Trophoblast cell (in vitro differentiated cells and primary cell): ENCODE data around the gene REN.

ENCODE experiments used
- DNase-seq, 2 donors: peaks; one replicate each; pipeline ENCODE4 v3.0.0-alpha.2; 2016
- H2AFZ ChIP-seq: 2 replicates; pipeline ENCODE4 v1.6.1; 2013; ENCODE audit warnings: low read length, moderate library complexity, mild to moderate bottlenecking; ENCODE audit not compliant: insufficient read depth, poor library complexity
- H2AK5ac ChIP-seq: 2 replicates; pipeline ENCODE4 v1.6.1; 2013; ENCODE audit warnings: mild to moderate bottlenecking, low read length
- H2BK120ac ChIP-seq: 2 replicates; pipeline ENCODE4 v1.6.1; 2013; ENCODE audit warnings: low read length, mild to moderate bottlenecking, moderate library complexity; ENCODE audit not compliant: insufficient read depth, poor library complexity
- H2BK12ac ChIP-seq: 2 replicates; pipeline ENCODE4 v1.6.1; 2013; ENCODE audit warnings: mild to moderate bottlenecking, low read length, moderate library complexity
- H2BK5ac ChIP-seq: 2 replicates; pipeline ENCODE4 v1.6.1; 2013; ENCODE audit warnings: low read length, low read depth, moderate library complexity, mild to moderate bottlenecking; ENCODE audit not compliant: poor library complexity
- H3K14ac ChIP-seq: 2 replicates; pipeline ENCODE4 v1.6.1; 2013; ENCODE audit warnings: mild to moderate bottlenecking, low read length
- H3K18ac ChIP-seq: 2 replicates; pipeline ENCODE4 v1.6.1; 2013; ENCODE audit warnings: mild to moderate bottlenecking, low read length
- H3K23ac ChIP-seq: 2 replicates; pipeline ENCODE4 v1.6.1; 2013; ENCODE audit warnings: low read length
- H3K27ac ChIP-seq: 2 replicates; pipeline ENCODE4 v1.5.1; 2013; ENCODE audit warnings: low read depth, mild to moderate bottlenecking, inconsistent platforms, low read length, moderate library complexity
- H3K27me3 ChIP-seq: 2 replicates; pipeline ENCODE4 v1.6.1; 2013; ENCODE audit warnings: inconsistent platforms, mild to moderate bottlenecking, low read length, moderate library complexity; ENCODE audit not compliant: insufficient read depth
- H3K36me3 ChIP-seq, 2 experiments: 1 replicate in 1 of 2; 2 replicates in 1 of 2; pipeline ENCODE4 v1.6.1; 2013; ENCODE audit warnings: low read length in 2 of 2, mild to moderate bottlenecking in 2 of 2, moderate library complexity in 1 of 2; ENCODE audit not compliant: insufficient read depth in 2 of 2, control insufficient read depth in 1 of 2
- H3K4ac ChIP-seq: 2 replicates; pipeline ENCODE4 v1.6.1; 2013; ENCODE audit warnings: low read depth, mild to moderate bottlenecking, low read length, moderate library complexity
- H3K4me1 ChIP-seq, 2 experiments: 1 replicate in 1 of 2; 2 replicates in 1 of 2; pipeline ENCODE4 v1.6.1; 2013; ENCODE audit warnings: low read length in 2 of 2, mild to moderate bottlenecking in 2 of 2, moderate library complexity in 1 of 2; ENCODE audit not compliant: insufficient read depth in 2 of 2, control insufficient read depth in 1 of 2
- H3K4me2 ChIP-seq: 2 replicates; pipeline ENCODE4 v1.6.1; 2013; ENCODE audit warnings: inconsistent platforms, mild to moderate bottlenecking, low read length, moderate library complexity
- H3K4me3 ChIP-seq: 2 replicates; pipeline ENCODE4 v1.5.1; 2013; ENCODE audit warnings: mild to moderate bottlenecking, low read depth, low read length, inconsistent platforms
- H3K79me1 ChIP-seq: one replicate; pipeline ENCODE4 v1.6.1; 2013; ENCODE audit warnings: low read length
- H3K79me2 ChIP-seq: 2 replicates; pipeline ENCODE4 v1.6.1; 2013; ENCODE audit warnings: low read length, mild to moderate bottlenecking; ENCODE audit not compliant: control insufficient read depth, insufficient read depth, poor library complexity
- H3K9ac ChIP-seq: 2 replicates; pipeline ENCODE4 v1.6.1; 2013; ENCODE audit warnings: mild to moderate bottlenecking, low read length
- H3K9me3 ChIP-seq: 2 replicates; pipeline ENCODE4 v1.6.1; 2013; ENCODE audit warnings: low read depth, mild to moderate bottlenecking, control low read depth, inconsistent platforms, low read length; ENCODE audit not compliant: insufficient read depth
- H4K12ac ChIP-seq: 2 replicates; pipeline ENCODE4 v1.6.1; 2013; ENCODE audit warnings: low read depth, mild to moderate bottlenecking, low read length, moderate library complexity
- H4K8ac ChIP-seq: 2 replicates; pipeline ENCODE4 v1.6.1; 2013; ENCODE audit warnings: low read depth, mild to moderate bottlenecking, low read length, moderate library complexity
- H4K91ac ChIP-seq: one replicate; pipeline ENCODE4 v1.6.1; 2013; ENCODE audit warnings: low read depth, mild to moderate bottlenecking, low read length, moderate library complexity
- WGBS: extraction: QIAGEN DNeasy Blood & Tissue Kit; methylation state at CpG from one replicate; pipeline ENCODE4 v1.1.7; 2013; ENCODE audit warnings: missing lambda C conversion rate; ENCODE audit not compliant: insufficient read length, insufficient coverage; ENCODE audit errors: extremely low coverage; 5-methylcytosine and 5-hydroxymethylcytosine counted together

The REN gene

GRCh38 chr1:204198348-204199340 is 32.5 kb upstream of the REN start:
- peaks cover 18% of the 10 kb centered on the region for H3K79me1 ChIP-seq
- peaks cover 2% of the 10 kb centered on the region for H3K79me2 ChIP-seq
- peaks cover 26 to 30% of the 10 kb centered on the region in 2 experiments for H3K4me1 ChIP-seq
- H3K18ac ChIP-seq, result peak overlapping the region; percentile 45
- peak overlapping the region; percentile 25 for H3K4me2 ChIP-seq
- H3K9ac ChIP-seq, result no peak overlapping the region
- peak overlapping the region; percentile 66 for H2AFZ ChIP-seq
- no peaks in the 10 kb centered on the region for H3K27me3 ChIP-seq
- no peak overlapping the region for H3K4me3 ChIP-seq
- H3K36me3 ChIP-seq, result no peaks in the 10 kb centered on the region
- H2BK120ac ChIP-seq, result peak overlapping the region; percentile 87
- peak overlapping the region; percentile 80 for H2BK12ac ChIP-seq
- peaks cover 5% of the 10 kb centered on the region for H3K9me3 ChIP-seq
- H3K4ac ChIP-seq, result peak overlapping the region; percentile 47
- DNase-seq, result peak; percentile 91 to 93
- H4K91ac ChIP-seq, result peak overlapping the region; percentile 80
- H3K23ac ChIP-seq, result no peak overlapping the region
- H4K8ac ChIP-seq, result peak overlapping the region; percentile 83
- H4K12ac ChIP-seq, result peak overlapping the region; percentile 70
- WGBS, result no CpG with 5 or more reads among the region's 18 CpGs
- peak overlapping the region; percentile 70 for H2AK5ac ChIP-seq
- H3K27ac ChIP-seq, result peak overlapping the region; percentile 83
- H3K14ac ChIP-seq, result peak overlapping the region; percentile 60
- H2BK5ac ChIP-seq, result peak overlapping the region; percentile 80

DNA sequence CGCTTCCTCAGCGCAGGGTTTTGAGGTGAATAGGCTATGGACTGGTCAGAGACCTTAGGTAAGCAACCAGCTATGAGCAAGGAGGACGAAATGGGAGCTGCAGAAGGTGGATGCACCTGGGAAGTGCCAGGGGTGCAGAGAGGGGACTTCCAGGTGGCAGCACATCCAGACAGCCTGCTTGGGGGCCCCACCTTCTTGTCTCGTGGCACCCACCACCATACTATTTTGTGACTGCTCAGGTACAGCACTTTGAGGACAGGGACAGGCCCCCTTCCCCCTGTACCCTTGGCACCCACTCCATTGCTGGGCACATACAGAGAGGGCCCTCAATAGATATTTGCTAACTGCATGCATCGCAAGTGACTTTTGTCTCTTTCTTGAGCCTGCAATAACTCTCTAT is 30.9 kb upstream of the REN start:
- no peaks in the 10 kb centered on the region for H3K36me3 ChIP-seq
- no peak overlapping the region for H3K4me3 ChIP-seq
- H2BK120ac ChIP-seq, result no peak overlapping the region
- H3K4ac ChIP-seq, result no peak overlapping the region
- no peak overlapping the region for H4K91ac ChIP-seq
- H2AK5ac ChIP-seq, result peak overlapping the region; percentile 31
- no CpG with 5 or more reads among the region's 5 CpGs for WGBS
- no peak overlapping the region for H3K14ac ChIP-seq
- no peak overlapping the region for H2AFZ ChIP-seq
- no peak overlapping the region for H3K27ac ChIP-seq
- peaks cover 2% of the 10 kb centered on the region for H3K79me2 ChIP-seq
- no peak overlapping the region for H3K4me2 ChIP-seq
- H2BK5ac ChIP-seq, result no peak overlapping the region
- peaks cover 5% of the 10 kb centered on the region for H3K9me3 ChIP-seq
- no peak overlapping the region for H4K12ac ChIP-seq
- H3K18ac ChIP-seq, result no peak overlapping the region
- H3K9ac ChIP-seq, result no peak overlapping the region
- DNase-seq, result no peak
- peak overlapping the region; percentile 26 for H2BK12ac ChIP-seq
- H3K27me3 ChIP-seq, result no peaks in the 10 kb centered on the region
- H3K23ac ChIP-seq, result no peak overlapping the region
- no peak overlapping the region for H4K8ac ChIP-seq
- peaks cover 23 to 30% of the 10 kb centered on the region in 2 experiments for H3K4me1 ChIP-seq
- H3K79me1 ChIP-seq, result peaks cover 18% of the 10 kb centered on the region

DNA sequence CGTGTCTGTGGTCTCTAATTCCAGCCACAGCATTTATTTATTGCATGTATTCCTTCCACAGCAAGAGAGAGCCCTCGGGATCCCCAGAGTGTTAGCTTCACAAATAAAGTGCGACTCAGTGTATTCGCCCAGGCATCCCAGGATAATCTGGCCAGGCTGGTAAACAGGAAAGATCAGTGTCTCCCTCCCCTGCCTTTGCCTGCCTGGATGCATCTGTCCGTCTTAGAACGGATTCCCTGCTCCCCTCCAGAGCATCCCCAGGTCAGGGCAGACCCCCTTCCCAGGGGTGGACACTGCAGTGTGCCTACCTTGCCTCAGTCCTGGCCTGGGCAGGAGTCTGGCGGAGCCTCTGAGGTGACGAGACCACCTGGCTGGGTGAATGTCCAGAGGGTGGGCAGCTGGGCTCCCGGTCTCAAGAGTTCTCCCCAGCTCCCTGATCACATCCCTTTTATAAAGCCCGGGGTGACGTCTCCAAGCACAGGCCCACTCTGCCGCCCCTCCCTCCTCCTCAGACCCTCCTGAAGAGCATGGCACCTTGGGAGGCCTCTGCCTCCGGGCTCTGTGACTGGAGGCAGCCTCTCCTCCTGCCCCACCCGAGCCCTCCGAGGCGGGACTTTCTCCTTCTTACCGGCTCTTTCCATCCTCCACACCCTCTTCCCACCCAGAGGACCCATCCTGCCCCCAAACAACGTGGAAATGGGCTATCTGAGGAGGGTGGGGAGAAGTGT is 30.1 kb upstream of the REN start, which contains the start of gene KISS1:
Gene KISS1, minus strand, starts transcription at position 424 of the 728 bp plus-strand sequence. CDS start 3,615 bp downstream, outside the sequence.
- Histone ChIP-seq H3K4me2 (no peak within 1 kb of the TSS), H2BK120ac (no peak within 1 kb of the TSS), H3K27ac (no peak within 1 kb of the TSS), H3K14ac (peak within 1 kb of the TSS; percentile 18), H3K79me1 (peaks cover 18% of the 10 kb centered on the region), H3K23ac (peak within 1 kb of the TSS; percentile 55), H3K9me3 (peaks cover 5% of the 10 kb centered on the region), H3K4me1 (peaks cover 23 to 30% of the 10 kb centered on the region in 2 experiments), H4K91ac (peak within 1 kb of the TSS; percentile 65), H3K4me3 (peak within 1 kb of the TSS; percentile 47), H2AFZ (no peak within 1 kb of the TSS), H2BK12ac (peak within 1 kb of the TSS; percentile 26), H3K4ac (no peak within 1 kb of the TSS), H3K36me3 (no peaks in the 10 kb centered on the region), H2AK5ac (peak within 1 kb of the TSS; percentile 65), H4K8ac (peak within 1 kb of the TSS; percentile 7), H3K9ac (no peak within 1 kb of the TSS), H3K18ac (peak within 1 kb of the TSS; percentile 16), H4K12ac (no peak within 1 kb of the TSS), H3K79me2 (peaks cover 2% of the 10 kb centered on the region), H2BK5ac (no peak within 1 kb of the TSS), H3K27me3 (no peaks in the 10 kb centered on the region)
- WGBS, result no CpG with 5 or more reads among the region's 18 CpGs
- DNase-seq, result peak in 1 of 2 donors; percentile 23

DNA sequence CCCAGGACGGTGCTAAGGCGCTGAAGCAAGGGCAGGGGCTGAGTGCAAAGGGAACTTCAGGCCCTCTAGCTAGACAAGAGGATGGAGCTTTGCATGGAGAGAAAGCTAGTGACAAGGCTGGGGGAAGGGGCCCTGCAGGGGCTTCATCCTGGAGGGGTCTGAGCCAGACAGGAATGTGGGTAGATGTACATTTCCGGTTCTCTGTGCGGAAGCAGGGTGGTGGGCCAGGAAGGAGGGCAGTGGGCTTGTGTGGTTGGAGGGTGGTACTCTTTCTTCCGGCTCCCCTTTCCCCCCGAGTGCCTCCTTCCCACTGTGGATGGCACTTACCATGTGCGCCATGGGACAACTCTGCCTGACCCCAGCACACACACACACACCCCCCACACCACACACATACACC is 28.6 kb upstream of the REN start:
- Histone ChIP-seq H4K91ac (no peak overlapping the region), H4K8ac (no peak overlapping the region), H3K79me1 (peaks cover 18% of the 10 kb centered on the region), H3K9ac (no peak overlapping the region), H4K12ac (no peak overlapping the region), H2AK5ac (no peak overlapping the region), H3K27me3 (peaks cover 3% of the 10 kb centered on the region), H3K4me2 (no peak overlapping the region), H3K9me3 (peaks cover 5% of the 10 kb centered on the region), H3K27ac (no peak overlapping the region), H3K23ac (peak overlapping the region; percentile 55), H3K79me2 (peaks cover 2% of the 10 kb centered on the region), H2BK12ac (no peak overlapping the region), H3K4me3 (peak overlapping the region; percentile 47), H3K14ac (no peak overlapping the region), H2AFZ (no peak overlapping the region), H2BK5ac (no peak overlapping the region), H3K36me3 (no peaks in the 10 kb centered on the region), H2BK120ac (no peak overlapping the region), H3K4ac (no peak overlapping the region), H3K18ac (no peak overlapping the region), H3K4me1 (peaks cover 23 to 29% of the 10 kb centered on the region in 2 experiments)
- no peak for DNase-seq
- no CpG with 5 or more reads among the region's 7 CpGs for WGBS
